K562 (cell line): ENCODE data around the gene RPL39. TPM values are rescaled to one million over a fixed set of nuclear protein-coding genes. Genes with fewer than 3 reads are reported as not detected.

ENCODE experiments used
- ARID2 ChIP-seq: fragments of 450-650 bp; IDR thresholded peaks from 2 replicates; pipeline ENCODE4 v1.6.1; 2017; ENCODE audit warnings: antibody characterized with exemption, mild to moderate bottlenecking
- BACH1 ChIP-seq: fragments of 200-800 bp; sonication (Bioruptor generic); IDR thresholded peaks from 2 replicates; pipeline ENCODE4 v1.6.1; 2016; ENCODE audit warnings: missing genetic modification characterization, missing compliant biosample characterization
- CREB1 ChIP-seq, 2 experiments: sonication (generic) in 1 of 2; formaldehyde crosslinking in 1 of 2; IDR thresholded peaks; 2 replicates each; pipeline versions ENCODE4 v1.6.1 to v1.8.0; 2012 to 2022; ENCODE audit warnings: inconsistent platforms in 1 of 2, mild to moderate bottlenecking in 1 of 2, missing genetic modification reagents in 1 of 2, moderate library complexity in 1 of 2
- ESRRA ChIP-seq: fragments of 450-650 bp; IDR thresholded peaks from 2 replicates; pipeline ENCODE4 v1.6.1; 2014; ENCODE audit warnings: low read depth, mild to moderate bottlenecking, moderate library complexity, borderline replicate concordance
- HCFC1 ChIP-seq: IDR thresholded peaks from 2 replicates; pipeline ENCODE4 v1.6.1; 2012; ENCODE audit warnings: low read depth, low read length, improper control_type of control experiment
- HNRNPH1 ChIP-seq: fragments of 200-400 bp; formaldehyde crosslinking; optimal IDR thresholded peaks from 2 replicates; pipeline ENCODE3; 2017; ENCODE audit warnings: low read depth, mild to moderate bottlenecking, low read length, moderate library complexity
- KHSRP ChIP-seq: fragments of 450-650 bp; IDR thresholded peaks from 2 replicates; pipeline ENCODE4 v1.6.1; 2017
- MEF2A ChIP-seq: IDR thresholded peaks from 2 replicates; pipeline ENCODE4 v1.6.1; 2011; ENCODE audit warnings: low read depth, mild to moderate bottlenecking, low read length, moderate library complexity; ENCODE audit not compliant: control insufficient read depth
- MYBL2 ChIP-seq, 2 experiments: fragments of 450-650 bp in 1 of 2; sonication (generic) in 1 of 2; formaldehyde crosslinking in 1 of 2; IDR thresholded peaks; 2 replicates each; pipeline versions ENCODE4 v1.6.1 to v1.8.1; 2017 to 2022; ENCODE audit warnings: borderline replicate concordance in 1 of 2, inconsistent platforms in 1 of 2, low read depth in 1 of 2, mild to moderate bottlenecking in 1 of 2, missing genetic modification reagents in 1 of 2, moderate library complexity in 1 of 2
- NFYB ChIP-seq: IDR thresholded peaks from 2 replicates; pipeline ENCODE4 v1.6.1; 2011; ENCODE audit warnings: mild to moderate bottlenecking, moderate library complexity; ENCODE audit not compliant: insufficient read length; ENCODE audit errors: extremely low read depth
- RBBP5 ChIP-seq: fragments of 200-600 bp; sonication (generic); IDR thresholded peaks from 2 replicates; pipeline ENCODE4 v1.6.1; 2012; ENCODE audit warnings: borderline replicate concordance, mild to moderate bottlenecking, low read length, control low read depth, inconsistent platforms; ENCODE audit not compliant: insufficient read depth, poor library complexity, severe bottlenecking
- SMARCB1 ChIP-seq: IDR thresholded peaks from 2 replicates; pipeline ENCODE4 v1.6.1; 2011; ENCODE audit warnings: improper control_type of control experiment, low read depth; ENCODE audit not compliant: insufficient read length
- TAF15 ChIP-seq: fragments of 200-400 bp; formaldehyde crosslinking; IDR thresholded peaks from 2 replicates; pipeline ENCODE4 v1.6.1; 2017; ENCODE audit warnings: mild to moderate bottlenecking, low read depth, low read length, moderate library complexity
- TCF3 ChIP-seq: sonication (generic); formaldehyde crosslinking; IDR thresholded peaks from 2 replicates; pipeline ENCODE4 v1.4.0; 2020; ENCODE audit warnings: mild to moderate bottlenecking, missing genetic modification reagents
- ZNF165 ChIP-seq: fragments of 250-450 bp; sonication (Bioruptor Pico); IDR thresholded peaks from 2 replicates; pipeline ENCODE4 v1.4.0; 2020; ENCODE audit warnings: borderline replicate concordance
- ZNF445 ChIP-seq: fragments of 250-450 bp; sonication (Bioruptor Pico); IDR thresholded peaks from 2 replicates; pipeline ENCODE4 v1.4.0; 2020; ENCODE audit warnings: low read depth, mild to moderate bottlenecking, moderate library complexity
- ZNF561 ChIP-seq: fragments of 450-650 bp; formaldehyde crosslinking; conservative IDR thresholded peaks from 2 replicates; pipeline ENCODE4 v1.4.0; 2020; ENCODE audit warnings: mild to moderate bottlenecking, moderate library complexity
- ZNF589 ChIP-seq: fragments of 200-800 bp; sonication (Bioruptor generic); IDR thresholded peaks from 2 replicates; pipeline ENCODE4 v1.6.1; 2016; ENCODE audit warnings: low read depth, missing genetic modification characterization, missing compliant biosample characterization
- ZNF699 ChIP-seq: fragments of 250-450 bp; sonication (Bioruptor Pico); IDR thresholded peaks from 2 replicates; pipeline ENCODE4 v1.8.0; 2021; ENCODE audit warnings: mild to moderate bottlenecking, moderate library complexity; ENCODE audit not compliant: insufficient replicate concordance
- ZNF77 ChIP-seq: fragments of 250-450 bp; sonication (Bioruptor Pico); IDR thresholded peaks from 2 replicates; pipeline ENCODE4 v1.5.0; 2020
- ZNF830 ChIP-seq: fragments of 250-450 bp; sonication (Bioruptor Pico); IDR thresholded peaks from 2 replicates; pipeline ENCODE4 v1.5.0; 2021; ENCODE audit warnings: mild to moderate bottlenecking
- polyA plus RNA-seq, 8 experiments: library from polyadenylated mRNA; depleted of rRNA in 4 of 8; stranded (reverse) in 5 of 8; unstranded in 3 of 8; fragments of >200 nt; fragmentation: Nextera tagmentation in 2 of 8; fragmentation: Illumina TruSeq in 1 of 8; extraction: Ambion mirVana in 2 of 8; extraction: Trizol in 1 of 8; gene quantifications; 2 replicates each; pipeline versions ENCODE4 v1.2.1 to v1.2.3, GENCODE V29; 2011 to 2014; ENCODE audit warnings: inconsistent platforms in 1 of 8, missing spikeins in 1 of 8
- total RNA-seq, 7 experiments: library from RNA; depleted of rRNA in 6 of 7; stranded (reverse); fragments of >200 nt in 6 of 7; fragmentation: Illumina TruSeq in 2 of 7; extraction: Trizol in 2 of 7; gene quantifications; 2 replicates each; pipeline versions ENCODE4 v1.2.1 to v1.2.3, GENCODE V29; 2011 to 2021; ENCODE audit warnings: low replicate concordance in 1 of 7
- TF ChIP-seq, protein P1 (sequence below): fragments of 450-650 bp; IDR thresholded peaks from 2 replicates; pipeline ENCODE4 v1.6.1; 2017; ENCODE audit warnings: antibody characterized with exemption
- TF ChIP-seq, protein P2 (sequence below): fragments of 200-800 bp; sonication (Bioruptor generic); IDR thresholded peaks from 2 replicates; pipeline ENCODE4 v1.6.1; 2017; ENCODE audit warnings: missing genetic modification characterization, missing compliant biosample characterization
- TF ChIP-seq, protein P3 (sequence below): sonication (generic); formaldehyde crosslinking; IDR thresholded peaks from 2 replicates; pipeline ENCODE4 v1.9.0; 2022; ENCODE audit warnings: mild to moderate bottlenecking, missing genetic modification reagents
- TF ChIP-seq, protein P4 (sequence below): fragments of 450-650 bp; formaldehyde crosslinking; IDR thresholded peaks from 2 replicates; pipeline ENCODE4 v1.4.0; 2020; ENCODE audit warnings: mild to moderate bottlenecking

Gene RPL39
- total and polyA plus RNA-seq, 9 of the 15 experiments (the other 6 are each of a cell fraction or from before 2014, with no cell fraction given), result 1,382 to 5,043 (median 3,226) TPM

DNA sequence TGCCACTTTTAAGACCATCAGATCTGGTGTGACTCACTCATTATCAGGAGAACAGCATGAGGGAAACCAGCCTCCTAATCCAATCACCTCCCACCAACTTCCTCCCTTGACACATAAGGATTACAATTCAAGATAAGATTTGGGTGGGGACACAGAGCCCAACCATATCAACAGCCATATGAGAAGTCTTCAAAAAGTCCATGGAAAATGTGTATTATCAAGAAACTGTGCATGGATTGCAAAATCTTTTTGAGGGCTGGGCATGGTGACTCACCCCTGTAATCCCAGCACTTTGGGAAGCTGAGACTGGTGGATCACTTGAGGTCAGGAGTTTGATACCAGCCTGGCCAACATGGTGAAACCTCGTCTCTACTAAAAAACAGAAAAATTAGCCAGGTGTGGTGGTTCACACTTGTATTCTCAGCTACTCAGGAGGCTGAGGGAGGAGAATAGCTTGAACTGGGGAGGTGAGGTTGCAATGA lies 17.8 kb upstream of the RPL39 start (continued):
- TF ChIP-seq, protein P1, sequence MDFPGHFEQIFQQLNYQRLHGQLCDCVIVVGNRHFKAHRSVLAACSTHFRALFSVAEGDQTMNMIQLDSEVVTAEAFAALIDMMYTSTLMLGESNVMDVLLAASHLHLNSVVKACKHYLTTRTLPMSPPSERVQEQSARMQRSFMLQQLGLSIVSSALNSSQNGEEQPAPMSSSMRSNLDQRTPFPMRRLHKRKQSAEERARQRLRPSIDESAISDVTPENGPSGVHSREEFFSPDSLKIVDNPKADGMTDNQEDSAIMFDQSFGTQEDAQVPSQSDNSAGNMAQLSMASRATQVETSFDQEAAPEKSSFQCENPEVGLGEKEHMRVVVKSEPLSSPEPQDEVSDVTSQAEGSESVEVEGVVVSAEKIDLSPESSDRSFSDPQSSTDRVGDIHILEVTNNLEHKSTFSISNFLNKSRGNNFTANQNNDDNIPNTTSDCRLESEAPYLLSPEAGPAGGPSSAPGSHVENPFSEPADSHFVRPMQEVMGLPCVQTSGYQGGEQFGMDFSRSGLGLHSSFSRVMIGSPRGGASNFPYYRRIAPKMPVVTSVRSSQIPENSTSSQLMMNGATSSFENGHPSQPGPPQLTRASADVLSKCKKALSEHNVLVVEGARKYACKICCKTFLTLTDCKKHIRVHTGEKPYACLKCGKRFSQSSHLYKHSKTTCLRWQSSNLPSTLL, result no peak
- TF ChIP-seq ARID2 (no peak), TAF15 (no peak), TCF3 (CRISPR knock-in tag) (peak; percentile 90), MYBL2 (IDR thresholded peaks at IDR 0.05; ENCODE audit: low read depth) (peak; percentile 30; the same call in 1 of the 2 replicates), MYBL2 (CRISPR knock-in tag; IDR thresholded peaks at IDR 0.05; ENCODE audit: borderline replicate concordance) (no peak), CREB1 (IDR thresholded peaks at IDR 0.05) (peak; percentile 33; the same call in 1 of the 2 replicates), CREB1 (CRISPR knock-in tag; IDR thresholded peaks at IDR 0.05) (0 out of 2 replicates have a peak, but pooled peaks have one; percentile 43), HCFC1 (no peak), ZNF445 (CRISPR knock-in tag) (no peak), KHSRP (no peak), SMARCB1 (no peak), NFYB (no peak), ESRRA (no peak), ZNF165 (CRISPR knock-in tag) (no peak), ZNF699 (CRISPR knock-in tag) (no peak), ZNF589 (CRISPR knock-in tag) (no peak), ZNF561 (no peak), MEF2A (no peak), ZNF830 (CRISPR knock-in tag) (no peak), RBBP5 (no peak), HNRNPH1 (no peak), ZNF77 (CRISPR knock-in tag) (no peak), BACH1 (tag) (no peak)
- TF ChIP-seq, protein P2, sequence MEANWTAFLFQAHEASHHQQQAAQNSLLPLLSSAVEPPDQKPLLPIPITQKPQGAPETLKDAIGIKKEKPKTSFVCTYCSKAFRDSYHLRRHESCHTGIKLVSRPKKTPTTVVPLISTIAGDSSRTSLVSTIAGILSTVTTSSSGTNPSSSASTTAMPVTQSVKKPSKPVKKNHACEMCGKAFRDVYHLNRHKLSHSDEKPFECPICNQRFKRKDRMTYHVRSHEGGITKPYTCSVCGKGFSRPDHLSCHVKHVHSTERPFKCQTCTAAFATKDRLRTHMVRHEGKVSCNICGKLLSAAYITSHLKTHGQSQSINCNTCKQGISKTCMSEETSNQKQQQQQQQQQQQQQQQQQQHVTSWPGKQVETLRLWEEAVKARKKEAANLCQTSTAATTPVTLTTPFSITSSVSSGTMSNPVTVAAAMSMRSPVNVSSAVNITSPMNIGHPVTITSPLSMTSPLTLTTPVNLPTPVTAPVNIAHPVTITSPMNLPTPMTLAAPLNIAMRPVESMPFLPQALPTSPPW (CRISPR knock-in tag), result peak; percentile 44
- TF ChIP-seq, protein P3, sequence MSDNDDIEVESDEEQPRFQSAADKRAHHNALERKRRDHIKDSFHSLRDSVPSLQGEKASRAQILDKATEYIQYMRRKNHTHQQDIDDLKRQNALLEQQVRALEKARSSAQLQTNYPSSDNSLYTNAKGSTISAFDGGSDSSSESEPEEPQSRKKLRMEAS (CRISPR knock-in tag), result no peak
- TF ChIP-seq, protein P4, sequence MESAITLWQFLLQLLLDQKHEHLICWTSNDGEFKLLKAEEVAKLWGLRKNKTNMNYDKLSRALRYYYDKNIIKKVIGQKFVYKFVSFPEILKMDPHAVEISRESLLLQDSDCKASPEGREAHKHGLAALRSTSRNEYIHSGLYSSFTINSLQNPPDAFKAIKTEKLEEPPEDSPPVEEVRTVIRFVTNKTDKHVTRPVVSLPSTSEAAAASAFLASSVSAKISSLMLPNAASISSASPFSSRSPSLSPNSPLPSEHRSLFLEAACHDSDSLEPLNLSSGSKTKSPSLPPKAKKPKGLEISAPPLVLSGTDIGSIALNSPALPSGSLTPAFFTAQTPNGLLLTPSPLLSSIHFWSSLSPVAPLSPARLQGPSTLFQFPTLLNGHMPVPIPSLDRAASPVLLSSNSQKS (CRISPR knock-in tag), result no peak
